HL-60/S4 (cell line): ENCODE results near the gene KRT86.
"Not testable (repeated sequence)": the region's sequence is repeated elsewhere in the genome, so short reads cannot be mapped to it uniquely, and the experiment has no call there.

ENCODE experiments used
- in situ Hi-C: fragments of 300-500 bp; cut with MboI; formaldehyde crosslinking; loops from 2 replicates; pipeline ENCODE4 v1.14.3; 2022; ENCODE audit warnings: low sequenced_read_pairs

The KRT86 gene

DNA sequence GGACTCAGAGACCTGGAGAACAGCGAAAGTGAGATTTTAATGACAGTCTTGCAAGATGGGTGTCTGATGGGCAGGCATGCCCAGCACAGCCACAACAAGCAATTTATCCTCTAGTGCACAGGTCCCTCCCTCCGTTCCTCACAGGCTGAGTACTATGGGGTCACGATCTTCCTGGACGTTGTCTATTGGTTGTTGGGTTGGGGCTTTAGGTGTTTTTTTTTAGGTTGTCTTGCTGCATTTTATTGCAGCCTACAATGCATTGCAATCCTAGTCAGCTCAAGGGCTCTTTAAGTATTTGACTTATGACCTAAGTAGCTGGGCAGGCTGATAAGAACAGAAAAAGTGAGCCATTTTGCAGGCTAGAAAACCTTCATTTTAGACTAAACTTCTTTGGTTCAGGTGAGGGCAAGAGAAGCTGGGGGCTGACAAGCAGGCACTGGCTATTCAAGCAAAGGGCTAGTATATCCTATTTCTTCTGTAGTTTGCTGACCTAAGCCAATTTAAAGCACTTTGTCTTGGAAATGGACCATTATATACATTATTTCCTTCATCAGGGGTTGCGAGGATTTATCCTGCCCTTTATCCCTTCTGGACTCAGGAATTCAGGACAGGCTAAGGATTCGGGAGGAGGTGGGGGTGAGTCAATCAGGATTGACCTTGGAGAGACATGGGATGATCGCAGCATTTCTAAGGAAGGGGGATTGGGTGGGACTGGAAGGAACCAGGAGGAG is 35.4 kb upstream of the KRT86 start:
- in situ Hi-C loops = no loop called here

DNA sequence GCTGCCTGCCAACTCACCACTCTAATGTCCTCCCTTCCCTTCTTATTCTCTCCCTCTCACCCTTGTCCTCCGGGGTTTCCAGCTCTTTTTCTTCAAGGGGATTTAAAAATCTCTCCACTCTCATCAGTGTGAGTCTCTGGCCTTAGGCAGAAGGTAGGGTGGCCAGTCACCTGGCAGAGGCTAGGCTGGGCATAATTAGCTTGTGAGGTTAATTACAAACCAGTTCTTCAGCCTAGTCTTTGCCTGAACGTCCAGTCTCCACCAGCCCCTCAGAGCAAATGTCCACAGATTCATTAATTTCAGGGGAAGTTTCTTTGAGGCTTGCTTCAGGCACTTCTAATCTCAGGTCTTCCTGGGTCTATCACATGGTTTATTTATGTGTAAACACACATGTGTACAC is 34.7 kb upstream of the KRT86 start:
- in situ Hi-C loops = no loop called here

- in situ Hi-C loops = not testable (repeated sequence)
Measured at GRCh38 chr12:52240247-52240646, 34.2 kb upstream of the KRT86 start.

DNA sequence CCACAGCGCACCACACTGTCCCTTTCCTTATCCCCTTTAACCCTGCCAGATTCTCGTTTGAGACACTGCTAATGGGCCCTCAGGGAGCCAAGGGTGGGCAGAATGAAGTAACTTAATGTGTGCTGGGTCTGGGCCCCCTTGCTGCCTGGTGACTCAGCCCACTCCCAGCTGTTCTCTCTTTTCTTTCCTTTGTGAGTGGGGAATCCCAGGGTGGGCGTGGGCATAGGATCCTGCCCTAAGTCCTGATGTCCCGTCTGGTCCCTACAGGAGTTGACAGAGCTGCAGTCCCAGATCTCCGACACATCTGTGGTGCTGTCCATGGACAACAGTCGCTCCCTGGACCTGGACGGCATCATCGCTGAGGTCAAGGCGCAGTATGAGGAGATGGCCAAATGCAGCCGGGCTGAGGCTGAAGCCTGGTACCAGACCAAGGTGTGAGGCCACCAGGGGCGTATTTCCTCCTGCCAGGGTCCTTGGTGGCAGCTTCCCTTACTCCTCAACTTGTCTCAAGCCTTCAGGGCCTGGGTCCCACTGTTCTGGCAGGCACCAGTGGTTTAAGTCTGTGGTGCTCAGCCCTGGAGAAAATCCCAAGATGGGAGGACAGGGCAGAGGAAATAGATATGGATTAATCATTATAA is 33.1 kb upstream of the KRT86 start:
- in situ Hi-C loops = no loop called here

GRCh38 chr12:52242442-52243258 is 31.8 kb upstream of the KRT86 start:
- in situ Hi-C loops = no loop called here

DNA sequence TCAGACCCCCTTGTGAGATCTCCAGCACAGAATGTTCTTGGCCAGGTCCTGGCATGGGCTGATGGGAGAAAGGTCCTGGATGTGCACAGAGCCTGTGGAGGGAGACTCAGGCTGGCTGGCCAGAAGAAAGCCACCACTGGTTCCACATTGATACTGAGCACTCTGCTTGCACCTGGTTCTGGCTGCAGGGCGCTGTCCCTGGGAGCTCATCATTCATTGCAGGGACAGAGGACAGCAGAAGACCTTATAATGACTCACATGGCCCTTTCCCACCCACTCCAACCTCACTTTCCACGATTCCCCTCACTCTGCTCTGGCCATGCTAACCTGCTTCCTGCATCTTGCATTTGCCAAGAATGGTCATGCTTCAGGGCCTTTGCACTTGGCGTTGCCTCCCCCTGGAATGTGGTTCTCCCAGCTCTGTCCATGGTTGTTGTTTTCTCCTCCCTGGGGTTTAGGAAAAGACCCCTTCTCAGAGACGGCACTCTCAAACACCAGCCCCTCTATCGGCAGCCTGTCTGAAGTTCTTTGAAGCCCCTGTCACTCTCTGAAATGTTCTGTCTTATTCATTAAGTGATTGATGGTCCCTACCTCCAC is 31.1 kb upstream of the KRT86 start:
- in situ Hi-C loops = no loop called here

- in situ Hi-C loops = no loop called here
Measured at GRCh38 chr12:52243856-52244614, 30.4 kb upstream of the KRT86 start.

DNA sequence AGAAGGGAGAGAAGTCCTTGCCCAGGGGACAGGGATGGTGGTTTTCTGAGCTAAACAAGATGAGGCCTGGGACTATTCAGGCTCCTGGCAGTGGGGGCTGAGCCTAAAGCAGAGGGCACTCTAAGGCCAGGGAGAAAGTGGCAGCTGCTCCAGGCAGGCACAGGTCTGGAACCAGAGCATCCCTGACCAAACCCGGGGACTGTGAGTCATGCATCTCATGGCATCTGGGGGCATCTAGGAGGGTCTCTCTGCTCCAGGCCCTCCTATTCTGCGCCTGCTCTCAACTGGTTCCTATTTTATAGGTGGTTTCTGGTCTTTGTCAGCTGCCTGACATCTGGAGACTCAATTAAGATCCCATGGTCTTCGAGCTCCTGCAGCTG is 29.8 kb upstream of the KRT86 start:
- in situ Hi-C loops = no loop called here

DNA sequence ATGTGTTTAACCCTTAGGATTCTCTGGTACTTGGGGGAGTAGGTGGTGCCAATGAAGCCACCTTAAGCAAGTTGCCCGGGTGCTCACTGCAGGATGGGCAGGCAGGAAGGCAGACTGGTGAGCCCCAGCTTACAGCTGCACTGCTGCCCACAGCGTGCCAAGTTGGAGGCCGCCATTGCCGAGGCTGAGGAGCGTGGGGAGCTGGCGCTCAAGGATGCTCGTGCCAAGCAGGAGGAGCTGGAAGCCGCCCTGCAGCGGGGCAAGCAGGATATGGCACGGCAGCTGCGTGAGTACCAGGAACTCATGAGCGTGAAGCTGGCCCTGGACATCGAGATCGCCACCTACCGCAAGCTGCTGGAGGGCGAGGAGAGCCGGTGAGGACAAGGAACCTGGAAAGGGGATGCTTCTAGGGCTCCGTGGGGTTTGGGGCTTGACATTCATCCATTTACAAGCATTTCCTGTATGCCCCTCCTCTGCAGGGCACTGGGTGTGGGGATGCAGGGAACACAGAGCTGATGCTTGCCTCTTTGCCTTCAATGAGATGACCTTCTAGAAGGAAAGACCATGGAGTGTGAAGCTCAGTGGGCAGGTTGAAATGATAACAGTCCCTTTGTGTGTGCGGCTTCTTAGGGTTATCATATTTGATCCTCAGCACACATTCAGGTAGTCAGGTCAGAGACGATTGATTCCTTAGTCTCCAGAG is 29.0 kb upstream of the KRT86 start:
- in situ Hi-C loops = no loop called here

GRCh38 chr12:52245962-52246569 is 28.4 kb upstream of the KRT86 start:
- in situ Hi-C loops = no loop called here

GRCh38 chr12:52246720-52247621 is 27.5 kb upstream of the KRT86 start:
- in situ Hi-C loops = no loop called here

DNA sequence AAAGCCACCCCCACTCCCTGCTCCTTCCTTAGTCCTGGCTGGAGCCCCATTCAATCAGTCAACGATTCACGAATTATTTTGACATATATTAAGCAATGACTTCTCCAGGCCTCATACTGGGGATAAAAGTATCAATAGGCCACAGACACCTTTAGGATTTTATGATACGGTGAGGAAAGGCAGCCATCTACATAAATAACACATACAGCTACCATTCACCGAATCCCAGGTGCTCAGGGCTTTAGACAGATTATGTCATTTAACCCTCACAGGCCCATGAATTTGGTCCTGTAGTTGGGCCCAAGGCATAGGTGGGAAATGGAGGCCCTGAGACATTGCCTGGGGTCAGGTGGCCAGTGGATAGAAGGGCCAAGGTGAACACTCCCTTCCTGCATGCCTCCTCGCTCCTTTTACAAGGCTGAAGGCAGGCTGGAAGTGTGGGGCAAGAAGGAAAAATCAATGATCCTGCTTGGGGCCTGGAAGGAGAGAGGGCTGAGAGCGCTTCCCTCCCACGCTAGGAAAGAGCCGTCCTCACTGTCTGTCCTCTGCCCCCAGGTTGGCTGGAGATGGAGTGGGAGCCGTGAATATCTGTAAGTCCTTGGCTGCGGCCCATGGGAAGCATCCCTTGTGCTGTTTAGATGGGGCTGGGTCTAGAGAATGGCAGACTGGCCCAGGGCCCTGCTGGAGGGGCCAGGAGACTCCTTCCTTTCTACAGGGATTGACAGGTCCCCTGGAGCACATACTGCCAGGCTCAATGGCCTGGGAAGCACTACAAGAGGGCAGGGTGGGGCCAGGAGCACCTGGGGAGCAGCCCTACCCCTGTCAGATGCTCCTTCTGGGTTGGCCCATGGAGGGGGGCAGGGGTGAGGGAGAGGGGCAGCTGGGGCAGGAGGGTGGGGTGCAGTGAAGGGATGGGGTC is 26.6 kb upstream of the KRT86 start:
- in situ Hi-C loops = no loop called here

- in situ Hi-C loops = no loop called here
Measured at GRCh38 chr12:52248541-52249461, 25.6 kb upstream of the KRT86 start.

DNA sequence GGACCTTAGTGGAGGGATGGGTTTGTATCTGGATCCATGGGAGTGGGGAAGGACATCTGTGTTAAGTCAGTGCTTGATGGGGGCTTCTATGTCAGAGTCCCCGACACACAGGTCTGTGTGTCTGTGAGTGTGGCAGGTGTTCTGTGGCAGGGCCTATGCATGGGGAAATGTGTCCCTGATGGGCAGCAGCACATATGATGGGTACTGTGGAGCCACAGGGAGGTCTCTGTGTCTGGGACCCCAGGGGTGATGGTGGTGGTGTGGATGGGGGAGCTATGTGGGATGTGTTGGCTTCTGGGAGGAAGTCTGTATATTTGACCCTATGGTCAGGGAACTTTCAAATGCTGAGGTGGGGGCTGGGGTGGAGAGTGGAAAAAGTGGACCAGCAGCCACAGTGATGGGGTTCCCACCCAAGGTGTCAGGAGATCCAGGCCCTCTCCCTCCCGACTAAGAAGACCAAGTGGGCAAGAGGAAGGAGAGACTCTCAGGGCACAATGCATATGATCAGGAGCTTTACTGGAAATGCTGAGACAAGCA is 24.9 kb upstream of the KRT86 start:
- in situ Hi-C loops = no loop called here

GRCh38 chr12:52250048-52250990 is 24.1 kb upstream of the KRT86 start:
- in situ Hi-C loops = no loop called here
